Measurements from ENCODE around the gene TNRC18. TPM values are rescaled to one million over a fixed set of nuclear protein-coding genes. Genes with fewer than 3 reads are reported as not detected.

Gene TNRC18
- total and polyA plus RNA-seq, 9 of the 15 experiments (the other 6 are each of a cell fraction or from before 2014, with no cell fraction given) = 0.03 to 43.2 (median 18.0) TPM

- peak; percentile 50; the same call in 1 of the 2 replicates for TF ChIP-seq MAX (CRISPR knock-in tag; IDR thresholded peaks at IDR 0.05)
- no peak for TF ChIP-seq ZMIZ1 (IDR thresholded peaks at IDR 0.05; ENCODE audit: low read depth in 2 of 2, low read length in 2 of 2)
- TF ChIP-seq ZKSCAN8 (CRISPR knock-in tag; IDR thresholded peaks at IDR 0.05) = 0 out of 2 replicates have a peak, but pooled peaks have one; percentile 4
- TF ChIP-seq MTA2 (IDR thresholded peaks at IDR 0.05; ENCODE audit: low read depth) = no peak
These were observed 5.7 kb upstream of the TNRC18 start (continued) for GRCh38 chr7:5429253-5429856.
